Activated naive CD8-positive, alpha-beta T cell treated with anti-CD3 and anti-CD28 coated beads, Interleukin-2, amount 10 ng/mL, durations not matched to agents 7 days and 5 days (primary cell): Measurements from ENCODE around the gene WNT4. TPM values are rescaled to one million over a fixed set of nuclear protein-coding genes. Genes with fewer than 3 reads are reported as not detected.

Source experiments
- ATAC-seq: fragments of 150-1000 bp; cut with Tn5 transposase; one replicate; pipeline ENCODE4 v1.10.0; 2021; ENCODE audit warnings: low read depth, moderate library complexity
- POLR2A ChIA-PET: fragments of 350-600 bp; sonication (Branson Sonifier 250); formaldehyde crosslinking; loops from one replicate; lab custom pipeline; 2021; ENCODE audit warnings: antibody characterized with exemption; lab: Charles Lee
- DNase-seq: peaks from one replicate; pipeline ENCODE4 v3.0.0; 2021
- H3K27ac Mint-ChIP-seq: one replicate; pipeline ENCODE4 v1.8.0; 2022; ENCODE audit warnings: mild to moderate bottlenecking, mixed read lengths
- H3K27me3 Mint-ChIP-seq: one replicate; pipeline ENCODE4 v1.8.0; 2022; ENCODE audit warnings: mild to moderate bottlenecking, moderate library complexity, mixed read lengths
- H3K36me3 Mint-ChIP-seq: one replicate; pipeline ENCODE4 v1.8.0; 2021; ENCODE audit warnings: mild to moderate bottlenecking, mixed read lengths
- H3K4me1 Mint-ChIP-seq: one replicate; pipeline ENCODE4 v1.8.0; 2021; ENCODE audit warnings: mixed read lengths
- H3K4me3 Mint-ChIP-seq: one replicate; pipeline ENCODE4 v1.8.0; 2022; ENCODE audit warnings: mild to moderate bottlenecking, moderate library complexity, mixed read lengths
- H3K9me3 Mint-ChIP-seq: one replicate; pipeline ENCODE4 v1.8.0; 2021; ENCODE audit warnings: mixed read lengths
- total RNA-seq, 2 experiments: library from RNA; stranded (reverse); gene quantifications; one replicate each; pipeline ENCODE4 v1.2.3, GENCODE V29; 2021

Gene WNT4
- total RNA-seq, result not detected

GRCh38 chr1:22143065-22144033 is at the start of gene WNT4:
Gene WNT4, minus strand, starts transcription at chr1:22143097. Its CDS starts 175 bp downstream, at chr1:22142922.
- H3K27ac Mint-ChIP-seq, result no peak within 1 kb of the TSS
- H3K27me3 Mint-ChIP-seq, result peaks cover 62% of the 10 kb centered on the region
- H3K9me3 Mint-ChIP-seq, result no peaks in the 10 kb centered on the region
- H3K4me3 Mint-ChIP-seq, result peak within 1 kb of the TSS; percentile 76
- peak; percentile 58 for DNase-seq
- no peaks in the 10 kb centered on the region for H3K36me3 Mint-ChIP-seq
- peaks cover 2% of the 10 kb centered on the region for H3K4me1 Mint-ChIP-seq
- POLR2A ChIA-PET, result no interaction called here
- ATAC-seq, result peak; percentile 59

- DNase-seq, result no peak
- peaks cover 12% of the 10 kb centered on the region for H3K27me3 Mint-ChIP-seq
Observed at GRCh38 chr1:22190731-22191130, 47.8 kb upstream of the WNT4 start.

GRCh38 chr1:22190251-22190650 is 47.4 kb upstream of the WNT4 start:
- POLR2A ChIA-PET, result no interaction called here
- no peak for DNase-seq
- H3K4me1 Mint-ChIP-seq, result no peaks in the 10 kb centered on the region

More at GRCh38 chr1:22190731-22191130, 47.8 kb upstream of the WNT4 start:
- Mint-ChIP-seq H3K9me3 (no peaks in the 10 kb centered on the region), H3K36me3 (no peaks in the 10 kb centered on the region), H3K4me1 (no peaks in the 10 kb centered on the region), H3K27ac (no peak overlapping the region), H3K4me3 (no peak overlapping the region)
- no peak for ATAC-seq
- POLR2A ChIA-PET, result no interaction called here

GRCh38 chr1:22189619-22190018 is 46.7 kb upstream of the WNT4 start:
- Mint-ChIP-seq H3K4me1 (no peaks in the 10 kb centered on the region), H3K27ac (no peak overlapping the region), H3K27me3 (peaks cover 14% of the 10 kb centered on the region), H3K36me3 (no peaks in the 10 kb centered on the region), H3K9me3 (no peaks in the 10 kb centered on the region), H3K4me3 (no peak overlapping the region)
- no peak for DNase-seq
- POLR2A ChIA-PET, result no interaction called here
- ATAC-seq, result no peak

More at GRCh38 chr1:22190251-22190650, 47.4 kb upstream of the WNT4 start:
- Mint-ChIP-seq H3K27me3 (peaks cover 13% of the 10 kb centered on the region), H3K36me3 (no peaks in the 10 kb centered on the region), H3K4me3 (no peak overlapping the region), H3K27ac (no peak overlapping the region), H3K9me3 (no peaks in the 10 kb centered on the region)
- ATAC-seq, result no peak

- Mint-ChIP-seq H3K4me3 (no peak overlapping the region), H3K27ac (no peak overlapping the region), H3K4me1 (no peaks in the 10 kb centered on the region), H3K36me3 (no peaks in the 10 kb centered on the region), H3K9me3 (no peaks in the 10 kb centered on the region), H3K27me3 (peaks cover 19% of the 10 kb centered on the region)
- ATAC-seq (no peak), DNase-seq (no peak)
- POLR2A ChIA-PET, result no interaction called here
Observed at GRCh38 chr1:22188914-22189313, 46.0 kb upstream of the WNT4 start.

GRCh38 chr1:22188436-22188835 is 45.5 kb upstream of the WNT4 start:
- Mint-ChIP-seq H3K4me3 (no peak overlapping the region), H3K27ac (no peak overlapping the region), H3K4me1 (no peaks in the 10 kb centered on the region), H3K9me3 (no peaks in the 10 kb centered on the region), H3K36me3 (no peaks in the 10 kb centered on the region), H3K27me3 (peaks cover 19% of the 10 kb centered on the region)
- no peak for DNase-seq
- POLR2A ChIA-PET, result no interaction called here
- ATAC-seq, result no peak

- no peak for ATAC-seq
- no peak for DNase-seq
- Mint-ChIP-seq H3K27me3 (peaks cover 25% of the 10 kb centered on the region), H3K4me3 (no peak overlapping the region), H3K4me1 (peaks cover 2% of the 10 kb centered on the region), H3K27ac (no peak overlapping the region), H3K9me3 (no peaks in the 10 kb centered on the region), H3K36me3 (no peaks in the 10 kb centered on the region)
- POLR2A ChIA-PET, result no interaction called here
Observed at GRCh38 chr1:22186311-22186710, 43.4 kb upstream of the WNT4 start.

GRCh38 chr1:22184892-22185612 is 42.2 kb upstream of the WNT4 start:
- H3K4me3 Mint-ChIP-seq, result no peak overlapping the region
- H3K36me3 Mint-ChIP-seq, result no peaks in the 10 kb centered on the region
- POLR2A ChIA-PET, result interaction anchor here (0.6 kb wide), 1 partner anchor 167 kb away, joined by 3 read pairs; no protein-coding TSS in a partner anchor
- no peak overlapping the region for H3K27ac Mint-ChIP-seq
- no peaks in the 10 kb centered on the region for H3K9me3 Mint-ChIP-seq
- peaks cover 23% of the 10 kb centered on the region for H3K27me3 Mint-ChIP-seq
- H3K4me1 Mint-ChIP-seq, result peaks cover 2% of the 10 kb centered on the region
- ATAC-seq (no peak), DNase-seq (no peak)

- POLR2A ChIA-PET, result no interaction called here
- Mint-ChIP-seq H3K27ac (no peak overlapping the region), H3K36me3 (no peaks in the 10 kb centered on the region), H3K9me3 (no peaks in the 10 kb centered on the region), H3K4me3 (no peak overlapping the region), H3K27me3 (peaks cover 23% of the 10 kb centered on the region), H3K4me1 (peaks cover 2% of the 10 kb centered on the region)
- DNase-seq (no peak), ATAC-seq (no peak)
Observed at GRCh38 chr1:22184454-22184853, 41.6 kb upstream of the WNT4 start.

- POLR2A ChIA-PET, result no interaction called here
Observed at GRCh38 chr1:22182715-22183114, 39.8 kb upstream of the WNT4 start.

GRCh38 chr1:22179197-22179803 is 36.4 kb upstream of the WNT4 start:
- POLR2A ChIA-PET, result no interaction called here
- ATAC-seq (no peak), DNase-seq (no peak)
- Mint-ChIP-seq H3K4me1 (peaks cover 4% of the 10 kb centered on the region), H3K36me3 (no peaks in the 10 kb centered on the region), H3K4me3 (no peak overlapping the region), H3K9me3 (no peaks in the 10 kb centered on the region), H3K27me3 (peaks cover 16% of the 10 kb centered on the region), H3K27ac (no peak overlapping the region)

More at GRCh38 chr1:22182715-22183114, 39.8 kb upstream of the WNT4 start:
- ATAC-seq (no peak), DNase-seq (no peak)
- Mint-ChIP-seq H3K36me3 (no peaks in the 10 kb centered on the region), H3K9me3 (no peaks in the 10 kb centered on the region), H3K4me3 (no peak overlapping the region), H3K4me1 (peaks cover 2% of the 10 kb centered on the region), H3K27me3 (peaks cover 24% of the 10 kb centered on the region), H3K27ac (no peak overlapping the region)

GRCh38 chr1:22177354-22178003 is 34.6 kb upstream of the WNT4 start:
- no peak for ATAC-seq
- no peak for DNase-seq
- no peak overlapping the region for H3K27ac Mint-ChIP-seq

GRCh38 chr1:22176258-22176657 is 33.4 kb upstream of the WNT4 start:
- H3K9me3 Mint-ChIP-seq, result no peaks in the 10 kb centered on the region
- H3K36me3 Mint-ChIP-seq, result no peaks in the 10 kb centered on the region
- peaks cover 2% of the 10 kb centered on the region for H3K4me1 Mint-ChIP-seq
- POLR2A ChIA-PET, result interaction anchor here (0.5 kb wide), 1 partner anchor 144 kb away, joined by 3 read pairs; no protein-coding TSS in a partner anchor
- H3K4me3 Mint-ChIP-seq, result no peak overlapping the region
- peaks cover 12% of the 10 kb centered on the region for H3K27me3 Mint-ChIP-seq
- H3K27ac Mint-ChIP-seq, result no peak overlapping the region
- ATAC-seq (no peak), DNase-seq (no peak)

More at GRCh38 chr1:22177354-22178003, 34.6 kb upstream of the WNT4 start:
- Mint-ChIP-seq H3K4me3 (no peak overlapping the region), H3K36me3 (no peaks in the 10 kb centered on the region), H3K9me3 (no peaks in the 10 kb centered on the region), H3K4me1 (peaks cover 4% of the 10 kb centered on the region), H3K27me3 (peaks cover 16% of the 10 kb centered on the region)
- POLR2A ChIA-PET, result no interaction called here
